ENCODE data around the gene GOLGA8R.
"Not testable (repeated sequence)": the region's sequence is repeated elsewhere in the genome, so short reads cannot be mapped to it uniquely, and the experiment has no call there.

Gene GOLGA8R

GRCh38 chr15:30414160-30414559 lies at the start of gene GOLGA8R:
Gene GOLGA8R, minus strand, starts transcription at chr15:30414260. Its CDS starts 98 bp downstream, at chr15:30414162.
- not testable (repeated sequence) for DNase-seq (ENCODE audit: low read depth)

GRCh38 chr15:30463849-30464248 lies 49.8 kb upstream of the GOLGA8R start:
- not testable (repeated sequence) for DNase-seq (ENCODE audit: low read depth)

GRCh38 chr15:30462176-30462575 lies 48.1 kb upstream of the GOLGA8R start:
- not testable (repeated sequence) for DNase-seq (ENCODE audit: low read depth)

- DNase-seq (ENCODE audit: low read depth) = not testable (repeated sequence)
Measured at GRCh38 chr15:30452702-30453101, 38.6 kb upstream of the GOLGA8R start.

GRCh38 chr15:30438348-30438747 lies 24.3 kb upstream of the GOLGA8R start:
- not testable (repeated sequence) for DNase-seq (ENCODE audit: low read depth)

- not testable (repeated sequence) for DNase-seq (ENCODE audit: low read depth)
Measured at GRCh38 chr15:30435878-30436277, 21.8 kb upstream of the GOLGA8R start.

GRCh38 chr15:30420723-30421122 lies 6.7 kb upstream of the GOLGA8R start:
- not testable (repeated sequence) for DNase-seq (ENCODE audit: low read depth)

GRCh38 chr15:30407636-30408035 lies 6.4 kb downstream of the GOLGA8R start:
- DNase-seq (ENCODE audit: low read depth) = not testable (repeated sequence)

- DNase-seq (ENCODE audit: low read depth) = peak; percentile 13
Measured at GRCh38 chr15:30398988-30399387, 15.1 kb downstream of the GOLGA8R start.

- DNase-seq (ENCODE audit: low read depth) = not testable (repeated sequence)
Measured at GRCh38 chr15:30393664-30393991, 20.4 kb downstream of the GOLGA8R start.

GRCh38 chr15:30392766-30393663 lies 21.0 kb downstream of the GOLGA8R start, which contains the start of gene CHRFAM7A:
Gene CHRFAM7A, minus strand, starts transcription at chr15:30393540. Its CDS starts 10,189 bp downstream, at chr15:30383351.
- not testable (repeated sequence) for DNase-seq (ENCODE audit: low read depth)

GRCh38 chr15:30386318-30386887 lies 27.7 kb downstream of the GOLGA8R start:
- DNase-seq (ENCODE audit: low read depth) = not testable (repeated sequence)

- DNase-seq (ENCODE audit: low read depth) = not testable (repeated sequence)
Measured at GRCh38 chr15:30377082-30377413, 37.0 kb downstream of the GOLGA8R start.

- DNase-seq (ENCODE audit: low read depth) = not testable (repeated sequence)
Measured at GRCh38 chr15:30376375-30377081, 37.5 kb downstream of the GOLGA8R start.

GRCh38 chr15:30375872-30376271 lies 38.2 kb downstream of the GOLGA8R start:
- not testable (repeated sequence) for DNase-seq (ENCODE audit: low read depth)

GRCh38 chr15:30374862-30375261 lies 39.2 kb downstream of the GOLGA8R start:
- DNase-seq (ENCODE audit: low read depth) = not testable (repeated sequence)

GRCh38 chr15:30368271-30368670 lies 45.8 kb downstream of the GOLGA8R start:
- not testable (repeated sequence) for DNase-seq (ENCODE audit: low read depth)

GRCh38 chr15:30367246-30367645 lies 46.8 kb downstream of the GOLGA8R start:
- DNase-seq (ENCODE audit: low read depth) = not testable (repeated sequence)

GRCh38 chr15:30361404-30361803 lies 52.7 kb downstream of the GOLGA8R start:
- DNase-seq (ENCODE audit: low read depth) = not testable (repeated sequence)

- DNase-seq (ENCODE audit: low read depth) = not testable (repeated sequence)
Measured at GRCh38 chr15:30360990-30361389, 53.1 kb downstream of the GOLGA8R start.

GRCh38 chr15:30355043-30355442 lies 59.0 kb downstream of the GOLGA8R start:
- not testable (repeated sequence) for DNase-seq (ENCODE audit: low read depth)

All from stimulated activated CD8-positive, alpha-beta memory T cell treated with anti-CD3 and anti-CD28 coated beads, Interleukin-12 subunit alpha, Interleukin-12 subunit beta, amount 100 ng/mL, for 1 hour (primary cell).